A673 (cell line): ENCODE results near the gene ANKRD36. TPM values are rescaled to one million over a fixed set of nuclear protein-coding genes. Genes with fewer than 3 reads are reported as not detected.
"Not testable (repeated sequence)": the region's sequence is repeated elsewhere in the genome, so short reads cannot be mapped to it uniquely, and the experiment has no call there.

Experiments used
- BruUV-seq: library from RNA; stranded (reverse); fragments of 400-500 nt; replicated peaks from 2 replicates; lab custom pipeline; 2021; lab: Mats Ljungman, UMichigan
- CTCF ChIA-PET: fragments of 300-600 bp; sonication (Branson Sonifier 250); formaldehyde crosslinking; loops from one replicate; lab custom pipeline; 2022; ENCODE audit warnings: antibody characterized with exemption; lab: Charles Lee
- POLR2A ChIA-PET: fragments of 300-600 bp; sonication (Branson Sonifier 250); formaldehyde crosslinking; loops from one replicate; lab custom pipeline; 2022; ENCODE audit warnings: antibody characterized with exemption; ENCODE audit not compliant: low non-redundant PET; lab: Charles Lee
- DNase-seq: peaks from one replicate; pipeline ENCODE4 v3.0.0-alpha.2; 2015; ENCODE audit warnings: low spot score
- H3K27ac ChIP-seq: fragments of 200-600 bp; sonication (generic); 2 replicates; pipeline ENCODE4 v1.5.1; 2016; ENCODE audit warnings: mixed run types, low read depth, mild to moderate bottlenecking, mixed read lengths, antibody characterized with exemption, low read length; ENCODE audit not compliant: poor library complexity, severe bottlenecking
- H3K27me3 ChIP-seq: fragments of 200-600 bp; sonication (generic); replicated peaks from 2 replicates; pipeline ENCODE4 v1.6.1; 2017; ENCODE audit warnings: mixed run types, low read depth, mild to moderate bottlenecking, mixed read lengths, antibody characterized with exemption, low read length; ENCODE audit not compliant: insufficient read depth, poor library complexity
- H3K36me3 ChIP-seq: fragments of 200-600 bp; sonication (generic); 2 replicates; pipeline ENCODE4 v1.6.1; 2016; ENCODE audit warnings: mixed run types, mild to moderate bottlenecking, mixed read lengths, antibody characterized with exemption, low read length; ENCODE audit not compliant: insufficient read depth, poor library complexity, severe bottlenecking
- H3K4me1 ChIP-seq: fragments of 200-600 bp; sonication (generic); 2 replicates; pipeline ENCODE4 v1.6.1; 2017; ENCODE audit warnings: mixed run types, mild to moderate bottlenecking, mixed read lengths, antibody characterized with exemption, low read length; ENCODE audit not compliant: insufficient read depth, poor library complexity, severe bottlenecking
- H3K4me3 ChIP-seq: fragments of 200-600 bp; sonication (generic); 2 replicates; pipeline ENCODE4 v1.5.1; 2016; ENCODE audit warnings: low read depth, mixed run types, mild to moderate bottlenecking, mixed read lengths, low read length; ENCODE audit not compliant: poor library complexity, severe bottlenecking
- H3K9me3 ChIP-seq: fragments of 200-600 bp; sonication (generic); 2 replicates; pipeline ENCODE4 v1.6.1; 2016; ENCODE audit warnings: mixed run types, low read depth, mild to moderate bottlenecking, mixed read lengths, antibody characterized with exemption, low read length; ENCODE audit not compliant: poor library complexity, severe bottlenecking
- EZH2 ChIP-seq: fragments of 200-600 bp; sonication (generic); IDR thresholded peaks from 2 replicates; pipeline ENCODE4 v1.6.1; 2017; ENCODE audit warnings: borderline replicate concordance, low read depth, mild to moderate bottlenecking, mixed read lengths, antibody characterized with exemption, low read length; ENCODE audit not compliant: poor library complexity, severe bottlenecking
- intact Hi-C: fragments of 100-400 bp; cut with micrococcal nuclease; formaldehyde crosslinking; loops from one replicate; pipeline ENCODE4 v1.10.0; 2022; ENCODE audit not compliant: unreplicated experiment
- total RNA-seq: library from RNA; stranded (reverse); gene quantifications from 2 replicates; pipeline ENCODE4 v1.2.3, GENCODE V29; 2021
- TF ChIP-seq, protein P1 (sequence below): fragments of 300-800, 200-600 bp; sonication (generic); conservative IDR thresholded peaks from 2 replicates; pipeline ENCODE4 v1.5.1; 2017; ENCODE audit warnings: low read depth, mild to moderate bottlenecking, antibody characterized with exemption, low read length, moderate library complexity, mixed read lengths

Gene ANKRD36
- total RNA-seq, 1 experiment from 2014 or later: 19.6 TPM

DNA sequence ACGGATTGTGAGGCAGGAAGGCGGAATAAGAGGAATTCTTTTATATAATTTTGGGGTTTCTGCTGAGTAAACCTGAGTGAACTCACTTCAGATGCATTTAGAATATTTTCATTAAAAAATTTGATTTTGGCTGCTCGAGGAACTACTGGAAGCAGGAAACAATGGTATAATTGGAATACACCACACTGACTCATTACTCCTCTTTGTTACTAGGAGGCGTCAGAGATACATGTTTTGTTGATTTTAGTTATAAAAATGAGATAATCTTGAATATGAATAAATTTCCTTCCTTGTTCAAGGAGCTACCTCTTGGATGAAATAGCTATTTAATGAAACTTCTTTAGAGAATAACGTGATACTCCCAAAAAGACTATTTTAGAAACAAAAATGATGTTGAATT, 97.4 kb downstream of the ANKRD36 start:
- H3K27me3 ChIP-seq: no peaks in the 10 kb centered on the region
- POLR2A ChIA-PET: no interaction called here

DNA sequence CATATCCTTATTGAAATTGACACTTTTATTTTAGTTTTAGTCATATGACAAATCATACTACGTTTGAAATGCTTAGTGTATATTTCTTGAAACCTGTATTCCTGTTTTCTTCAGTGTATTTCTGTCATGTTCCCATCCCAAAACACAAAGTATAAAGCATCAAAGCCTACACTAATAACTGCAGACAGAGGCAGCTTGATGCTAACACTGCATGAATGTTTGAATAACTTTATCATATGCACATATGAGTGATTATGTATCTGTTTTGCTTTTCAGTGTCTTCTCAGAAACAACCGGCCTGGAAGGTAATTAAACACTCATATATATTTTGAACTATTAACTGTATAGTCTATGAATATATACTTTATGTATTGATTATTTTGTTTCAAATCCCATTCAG, 102.1 kb downstream of the ANKRD36 start:
- H3K27ac ChIP-seq, H3K9me3 ChIP-seq, H3K4me1 ChIP-seq, BruUV-seq, H3K4me3 ChIP-seq, H3K36me3 ChIP-seq, H3K27me3 ChIP-seq, CTCF ChIA-PET, POLR2A ChIA-PET, DNase-seq, intact Hi-C loops: not testable (repeated sequence)

More for the DNA sequence above, 97.4 kb downstream of the ANKRD36 start:
- Histone ChIP-seq H3K4me1 (no peaks in the 10 kb centered on the region), H3K9me3 (no peaks in the 10 kb centered on the region), H3K36me3 (no peaks in the 10 kb centered on the region), H3K27ac (no peak overlapping the region), H3K4me3 (no peak overlapping the region)
- no peak for DNase-seq
- CTCF ChIA-PET: no interaction called here
- TF ChIP-seq, protein P1, sequence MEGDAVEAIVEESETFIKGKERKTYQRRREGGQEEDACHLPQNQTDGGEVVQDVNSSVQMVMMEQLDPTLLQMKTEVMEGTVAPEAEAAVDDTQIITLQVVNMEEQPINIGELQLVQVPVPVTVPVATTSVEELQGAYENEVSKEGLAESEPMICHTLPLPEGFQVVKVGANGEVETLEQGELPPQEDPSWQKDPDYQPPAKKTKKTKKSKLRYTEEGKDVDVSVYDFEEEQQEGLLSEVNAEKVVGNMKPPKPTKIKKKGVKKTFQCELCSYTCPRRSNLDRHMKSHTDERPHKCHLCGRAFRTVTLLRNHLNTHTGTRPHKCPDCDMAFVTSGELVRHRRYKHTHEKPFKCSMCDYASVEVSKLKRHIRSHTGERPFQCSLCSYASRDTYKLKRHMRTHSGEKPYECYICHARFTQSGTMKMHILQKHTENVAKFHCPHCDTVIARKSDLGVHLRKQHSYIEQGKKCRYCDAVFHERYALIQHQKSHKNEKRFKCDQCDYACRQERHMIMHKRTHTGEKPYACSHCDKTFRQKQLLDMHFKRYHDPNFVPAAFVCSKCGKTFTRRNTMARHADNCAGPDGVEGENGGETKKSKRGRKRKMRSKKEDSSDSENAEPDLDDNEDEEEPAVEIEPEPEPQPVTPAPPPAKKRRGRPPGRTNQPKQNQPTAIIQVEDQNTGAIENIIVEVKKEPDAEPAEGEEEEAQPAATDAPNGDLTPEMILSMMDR: no peak
- no peak for TF ChIP-seq EZH2
- no TSS peak for BruUV-seq
- intact Hi-C loops: no loop called here

DNA sequence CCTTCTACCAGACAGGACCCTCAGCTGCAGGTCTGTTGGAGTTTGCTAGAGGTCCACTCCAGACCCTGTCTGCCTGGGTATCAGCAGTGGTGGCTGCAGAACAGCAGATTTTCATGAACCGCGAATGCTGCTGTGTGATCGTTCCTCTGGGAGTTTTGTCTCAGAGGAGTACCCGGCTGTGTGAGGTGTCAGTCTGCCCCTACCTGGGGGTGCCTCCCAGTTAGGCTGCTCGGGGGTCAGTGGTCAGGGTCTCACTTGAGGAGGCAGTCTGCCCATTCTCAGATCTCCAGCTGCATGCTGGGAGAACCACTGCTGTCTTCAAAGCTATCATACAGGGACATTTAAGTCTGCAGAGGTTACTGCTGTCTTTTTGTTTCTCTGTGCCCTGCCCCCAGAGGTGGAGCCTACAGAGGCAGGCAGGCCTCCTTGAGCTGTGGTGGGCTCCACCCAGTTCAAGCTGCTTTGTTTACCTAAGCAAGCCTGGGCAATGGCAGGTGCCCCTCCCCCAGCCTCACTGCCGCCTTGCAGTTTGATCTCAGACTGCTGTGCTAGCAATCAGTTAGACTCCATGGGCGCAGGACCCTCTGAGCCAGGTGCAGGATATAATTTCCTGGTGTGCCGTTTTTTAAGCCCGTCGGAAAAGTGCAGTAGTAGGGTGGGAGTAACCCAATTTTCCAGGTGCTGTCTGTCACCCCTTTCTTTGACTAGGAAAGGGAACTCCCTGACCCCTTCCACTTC, 118.1 kb downstream of the ANKRD36 start:
- intact Hi-C loops, H3K27ac ChIP-seq, BruUV-seq, DNase-seq, H3K9me3 ChIP-seq, POLR2A ChIA-PET, H3K4me3 ChIP-seq, CTCF ChIA-PET, H3K36me3 ChIP-seq, H3K27me3 ChIP-seq, H3K4me1 ChIP-seq: not testable (repeated sequence)

DNA sequence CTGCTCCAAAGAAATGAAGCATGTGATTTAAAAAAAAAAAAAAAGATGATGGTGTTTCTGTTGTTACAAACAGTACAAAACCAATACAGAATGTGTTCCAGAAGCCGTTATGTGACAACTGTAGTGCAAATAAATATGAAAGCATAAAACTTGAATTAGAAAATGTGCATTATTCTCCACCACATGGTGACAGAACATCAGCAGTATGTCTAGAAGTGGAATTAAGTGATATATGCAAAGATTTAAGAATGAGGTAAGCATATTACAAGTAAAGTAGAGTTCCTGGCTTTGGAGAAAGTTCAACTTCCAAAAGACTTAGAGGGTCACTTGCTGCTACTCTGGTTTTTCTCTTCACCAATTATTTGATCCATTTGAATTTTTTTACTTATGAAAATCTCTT, 120.0 kb downstream of the ANKRD36 start:
- H3K27ac ChIP-seq, H3K4me1 ChIP-seq, BruUV-seq, POLR2A ChIA-PET, H3K27me3 ChIP-seq, H3K36me3 ChIP-seq, H3K4me3 ChIP-seq, DNase-seq, H3K9me3 ChIP-seq, intact Hi-C loops, CTCF ChIA-PET: not testable (repeated sequence)

DNA sequence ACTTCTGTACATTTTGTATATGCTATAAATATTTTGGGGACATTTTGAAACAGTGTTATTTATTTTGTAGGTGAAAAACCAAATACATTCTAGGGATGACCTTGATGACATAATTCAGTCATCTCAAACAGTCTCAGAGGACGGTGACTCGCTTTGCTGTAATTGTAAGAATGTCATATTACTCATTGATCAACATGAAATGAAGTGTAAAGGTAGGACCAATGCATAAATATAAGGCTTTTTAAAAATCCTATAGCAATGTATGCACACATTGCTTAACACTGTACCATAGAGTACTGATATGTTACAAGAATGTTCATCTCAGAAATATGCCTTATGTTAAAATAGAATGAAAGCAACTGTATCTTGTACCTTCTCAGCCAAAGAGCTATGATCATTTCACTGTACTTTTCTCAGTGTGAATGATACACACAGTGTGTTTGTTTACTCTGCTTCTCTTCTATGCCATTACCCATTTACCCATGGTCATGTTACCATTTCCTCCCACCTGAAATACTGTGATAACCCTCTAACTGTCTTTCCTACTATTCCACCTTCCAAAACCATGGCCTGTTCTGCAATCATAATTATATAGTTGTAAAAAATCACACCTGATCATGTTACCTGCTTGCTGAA, 120.8 kb downstream of the ANKRD36 start:
- DNase-seq, BruUV-seq, H3K27me3 ChIP-seq, H3K27ac ChIP-seq, CTCF ChIA-PET, H3K9me3 ChIP-seq, POLR2A ChIA-PET, H3K36me3 ChIP-seq, intact Hi-C loops, H3K4me1 ChIP-seq, H3K4me3 ChIP-seq: not testable (repeated sequence)

DNA sequence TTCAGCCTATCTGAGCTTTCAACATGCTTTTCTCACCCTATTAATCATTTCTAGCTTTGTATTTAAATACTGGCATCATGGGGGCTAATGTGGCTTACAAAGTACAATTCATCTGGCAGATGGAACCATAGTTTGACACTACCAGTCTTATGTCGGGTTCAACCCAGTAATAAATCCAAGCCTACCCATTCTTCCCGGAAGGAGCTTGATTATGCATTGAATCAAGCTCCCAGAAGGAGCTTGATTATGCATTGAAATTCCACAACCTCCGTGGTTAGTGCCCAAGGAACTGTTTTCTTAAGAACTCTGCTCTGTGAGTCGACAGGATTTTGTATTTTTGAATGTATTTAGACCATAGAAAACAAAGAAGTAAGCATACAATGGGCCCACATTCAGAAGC, 148.2 kb downstream of the ANKRD36 start:
- CTCF ChIA-PET, H3K4me3 ChIP-seq, BruUV-seq, POLR2A ChIA-PET, H3K4me1 ChIP-seq, H3K36me3 ChIP-seq, intact Hi-C loops, H3K27ac ChIP-seq, H3K27me3 ChIP-seq, H3K9me3 ChIP-seq, DNase-seq: not testable (repeated sequence)

DNA sequence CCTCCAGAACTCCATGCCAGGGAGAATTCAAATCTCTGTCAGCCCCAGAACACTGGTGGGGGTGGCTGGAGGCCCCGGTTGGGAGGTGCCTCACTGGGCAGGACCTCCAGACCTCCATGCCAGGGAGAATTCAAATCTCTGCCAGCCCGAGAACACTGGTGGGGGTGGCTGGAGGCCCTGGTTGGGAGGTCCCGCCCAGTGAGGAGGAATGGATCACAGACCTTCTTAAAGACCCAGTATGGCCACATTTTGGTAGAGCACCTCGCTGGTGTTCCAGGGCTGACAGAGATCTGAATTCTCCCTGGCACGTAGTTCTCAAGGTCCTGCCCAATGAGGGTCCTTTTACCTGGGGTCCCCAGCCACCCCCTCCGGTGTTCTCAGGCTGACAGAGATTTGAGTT, 153.5 kb downstream of the ANKRD36 start:
- H3K4me1 ChIP-seq, H3K27ac ChIP-seq, CTCF ChIA-PET, H3K36me3 ChIP-seq, intact Hi-C loops, POLR2A ChIA-PET, DNase-seq, H3K27me3 ChIP-seq, H3K4me3 ChIP-seq, BruUV-seq, H3K9me3 ChIP-seq: not testable (repeated sequence)
